SK-N-SH treated with all-trans-retinoic acid at 6 μM for 48 hours (cell line): Measurements from ENCODE around the gene TASP1.

Source experiments
- ATAC-seq: fragments of 200-7000 bp; cut with Tn5 transposase; 3 replicates; pipeline ENCODE4 v1.9.1; 2020; ENCODE audit warnings: mild to moderate bottlenecking, moderate library complexity
- ARNTL ChIP-seq: fragments of 450-650 bp; formaldehyde crosslinking; IDR thresholded peaks from 2 replicates; pipeline ENCODE4 v1.5.0; 2020; ENCODE audit warnings: low read depth, mild to moderate bottlenecking, moderate library complexity, borderline replicate concordance
- BACH2 ChIP-seq: fragments of 250-450 bp; sonication (Bioruptor Pico); IDR thresholded peaks from 2 replicates; pipeline ENCODE4 v1.9.0; 2021; ENCODE audit warnings: mild to moderate bottlenecking, borderline replicate concordance
- CREB5 ChIP-seq: fragments of 250-450 bp; sonication (Bioruptor Pico); IDR thresholded peaks from 2 replicates; pipeline ENCODE4 v1.5.1; 2020; ENCODE audit warnings: low read depth, mild to moderate bottlenecking, moderate library complexity
- CSDC2 ChIP-seq: fragments of 250-450 bp; sonication (Bioruptor Pico); IDR thresholded peaks from 2 replicates; pipeline ENCODE4 v1.5.0; 2020; ENCODE audit warnings: mild to moderate bottlenecking, moderate library complexity
- ESRRG ChIP-seq: fragments of 250-450 bp; sonication (Bioruptor Pico); IDR thresholded peaks from 2 replicates; pipeline ENCODE4 v1.6.1; 2021; ENCODE audit warnings: mild to moderate bottlenecking
- GLIS3 ChIP-seq: fragments of 250-450 bp; sonication (Bioruptor Pico); IDR thresholded peaks from 2 replicates; pipeline ENCODE4 v1.5.0; 2020; ENCODE audit warnings: mild to moderate bottlenecking, moderate library complexity
- ISL1 ChIP-seq: fragments of 250-450 bp; sonication (Bioruptor Pico); IDR thresholded peaks from 2 replicates; pipeline ENCODE4 v2.1.2; 2022; ENCODE audit warnings: mild to moderate bottlenecking, moderate library complexity
- OSR1 ChIP-seq: fragments of 250-450 bp; sonication (Bioruptor Pico); IDR thresholded peaks from 2 replicates; pipeline ENCODE4 v1.8.0; 2022; ENCODE audit warnings: moderate library complexity, mild to moderate bottlenecking, inconsistent platforms
- PATZ1 ChIP-seq: fragments of 250-450 bp; sonication (Bioruptor Pico); IDR thresholded peaks from 2 replicates; pipeline ENCODE4 v1.8.0; 2020; ENCODE audit warnings: mild to moderate bottlenecking, moderate library complexity, borderline replicate concordance
- RARB ChIP-seq: fragments of 250-450 bp; sonication (Bioruptor Pico); IDR thresholded peaks from 2 replicates; pipeline ENCODE4 v1.8.0; 2021; ENCODE audit warnings: mild to moderate bottlenecking, moderate library complexity
- SNAI2 ChIP-seq: fragments of 250-450 bp; sonication (Bioruptor Pico); IDR thresholded peaks from 2 replicates; pipeline ENCODE4 v1.5.0; 2020; ENCODE audit warnings: mild to moderate bottlenecking, moderate library complexity
- TCF4 ChIP-seq: fragments of 250-450 bp; sonication (Bioruptor Pico); IDR thresholded peaks from 2 replicates; pipeline ENCODE4 v1.8.0; 2021; ENCODE audit warnings: mild to moderate bottlenecking, moderate library complexity, borderline replicate concordance
- ZC3H10 ChIP-seq: fragments of 250-450 bp; sonication (Bioruptor Pico); IDR thresholded peaks from 2 replicates; pipeline ENCODE4 v1.5.1; 2021; ENCODE audit warnings: mild to moderate bottlenecking, moderate library complexity
- ZFP3 ChIP-seq: fragments of 250-450 bp; sonication (Bioruptor Pico); IDR thresholded peaks from 2 replicates; pipeline ENCODE4 v1.5.0; 2020; ENCODE audit warnings: mild to moderate bottlenecking, moderate library complexity
- ZNF565 ChIP-seq: fragments of 450-650 bp; formaldehyde crosslinking; conservative IDR thresholded peaks from 2 replicates; pipeline ENCODE4 v1.5.0; 2020; ENCODE audit warnings: low read depth, mild to moderate bottlenecking, moderate library complexity
- ZNF70 ChIP-seq: fragments of 450-650 bp; formaldehyde crosslinking; IDR thresholded peaks from 2 replicates; pipeline ENCODE4 v1.5.0; 2020; ENCODE audit warnings: mild to moderate bottlenecking, moderate library complexity
- ZNF8 ChIP-seq: fragments of 450-650 bp; formaldehyde crosslinking; IDR thresholded peaks from 2 replicates; pipeline ENCODE4 v1.5.0; 2020; ENCODE audit warnings: mild to moderate bottlenecking, moderate library complexity
- TF ChIP-seq, protein P1 (sequence below): fragments of 250-450 bp; sonication (Bioruptor Pico); IDR thresholded peaks from 2 replicates; pipeline ENCODE4 v1.8.0; 2021; ENCODE audit warnings: low read depth, mild to moderate bottlenecking, moderate library complexity, borderline replicate concordance
- TF ChIP-seq, protein P2 (sequence below): fragments of 250-450 bp; sonication (Bioruptor Pico); IDR thresholded peaks from 2 replicates; pipeline ENCODE4 v1.5.0; 2020; ENCODE audit warnings: mild to moderate bottlenecking, moderate library complexity

The TASP1 gene

DNA sequence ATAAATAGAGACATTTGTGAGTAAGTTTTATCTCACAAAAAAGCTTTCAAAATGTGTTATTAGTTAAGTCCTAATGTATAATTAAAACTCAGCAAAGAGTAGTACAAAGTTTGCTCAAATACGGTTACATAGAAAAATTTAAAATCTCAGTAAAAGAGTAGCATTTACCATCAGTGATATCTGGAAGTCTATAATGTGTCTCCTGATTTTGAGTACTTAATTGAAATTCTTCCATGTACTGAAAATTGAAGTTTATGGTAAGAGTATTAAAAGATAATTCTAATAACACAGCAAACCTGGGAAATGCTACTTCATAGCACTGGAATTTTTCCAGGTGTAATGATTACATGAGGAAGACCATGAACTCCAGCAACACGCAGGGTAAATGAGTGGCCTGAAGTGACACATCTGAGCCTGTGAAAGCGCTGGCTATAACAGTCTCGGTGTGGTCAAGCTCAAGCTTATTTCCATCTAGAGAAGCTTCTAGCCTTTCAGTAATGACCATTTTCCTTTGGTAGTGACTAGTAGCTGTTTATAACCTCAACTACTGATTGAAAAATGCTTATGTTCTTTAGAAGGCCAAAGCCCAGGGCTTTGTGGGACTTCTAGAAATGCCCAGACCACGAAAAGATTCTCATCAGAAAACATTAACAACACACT lies 214.4 kb downstream of the TASP1 start:
- TF ChIP-seq ESRRG (CRISPR knock-in tag) (no peak), TCF4 (no peak)
- no peak for ATAC-seq

GRCh38 chr20:13423472-13424173 lies 215.1 kb downstream of the TASP1 start:
- ATAC-seq, result no peak
- TF ChIP-seq GLIS3 (CRISPR knock-in tag) (no peak), TCF4 (no peak), SNAI2 (CRISPR knock-in tag) (no peak), ZC3H10 (CRISPR knock-in tag) (no peak), OSR1 (no peak), ZNF8 (CRISPR knock-in tag) (no peak), ZNF565 (CRISPR knock-in tag) (no peak), CREB5 (no peak), RARB (CRISPR knock-in tag) (no peak)
- TF ChIP-seq, protein P1, sequence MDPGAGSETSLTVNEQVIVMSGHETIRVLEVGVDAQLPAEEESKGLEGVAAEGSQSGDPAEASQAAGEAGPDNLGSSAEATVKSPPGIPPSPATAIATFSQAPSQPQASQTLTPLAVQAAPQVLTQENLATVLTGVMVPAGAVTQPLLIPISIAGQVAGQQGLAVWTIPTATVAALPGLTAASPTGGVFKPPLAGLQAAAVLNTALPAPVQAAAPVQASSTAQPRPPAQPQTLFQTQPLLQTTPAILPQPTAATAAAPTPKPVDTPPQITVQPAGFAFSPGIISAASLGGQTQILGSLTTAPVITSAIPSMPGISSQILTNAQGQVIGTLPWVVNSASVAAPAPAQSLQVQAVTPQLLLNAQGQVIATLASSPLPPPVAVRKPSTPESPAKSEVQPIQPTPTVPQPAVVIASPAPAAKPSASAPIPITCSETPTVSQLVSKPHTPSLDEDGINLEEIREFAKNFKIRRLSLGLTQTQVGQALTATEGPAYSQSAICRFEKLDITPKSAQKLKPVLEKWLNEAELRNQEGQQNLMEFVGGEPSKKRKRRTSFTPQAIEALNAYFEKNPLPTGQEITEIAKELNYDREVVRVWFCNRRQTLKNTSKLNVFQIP (CRISPR knock-in tag), result no peak
- TF ChIP-seq, protein P2, sequence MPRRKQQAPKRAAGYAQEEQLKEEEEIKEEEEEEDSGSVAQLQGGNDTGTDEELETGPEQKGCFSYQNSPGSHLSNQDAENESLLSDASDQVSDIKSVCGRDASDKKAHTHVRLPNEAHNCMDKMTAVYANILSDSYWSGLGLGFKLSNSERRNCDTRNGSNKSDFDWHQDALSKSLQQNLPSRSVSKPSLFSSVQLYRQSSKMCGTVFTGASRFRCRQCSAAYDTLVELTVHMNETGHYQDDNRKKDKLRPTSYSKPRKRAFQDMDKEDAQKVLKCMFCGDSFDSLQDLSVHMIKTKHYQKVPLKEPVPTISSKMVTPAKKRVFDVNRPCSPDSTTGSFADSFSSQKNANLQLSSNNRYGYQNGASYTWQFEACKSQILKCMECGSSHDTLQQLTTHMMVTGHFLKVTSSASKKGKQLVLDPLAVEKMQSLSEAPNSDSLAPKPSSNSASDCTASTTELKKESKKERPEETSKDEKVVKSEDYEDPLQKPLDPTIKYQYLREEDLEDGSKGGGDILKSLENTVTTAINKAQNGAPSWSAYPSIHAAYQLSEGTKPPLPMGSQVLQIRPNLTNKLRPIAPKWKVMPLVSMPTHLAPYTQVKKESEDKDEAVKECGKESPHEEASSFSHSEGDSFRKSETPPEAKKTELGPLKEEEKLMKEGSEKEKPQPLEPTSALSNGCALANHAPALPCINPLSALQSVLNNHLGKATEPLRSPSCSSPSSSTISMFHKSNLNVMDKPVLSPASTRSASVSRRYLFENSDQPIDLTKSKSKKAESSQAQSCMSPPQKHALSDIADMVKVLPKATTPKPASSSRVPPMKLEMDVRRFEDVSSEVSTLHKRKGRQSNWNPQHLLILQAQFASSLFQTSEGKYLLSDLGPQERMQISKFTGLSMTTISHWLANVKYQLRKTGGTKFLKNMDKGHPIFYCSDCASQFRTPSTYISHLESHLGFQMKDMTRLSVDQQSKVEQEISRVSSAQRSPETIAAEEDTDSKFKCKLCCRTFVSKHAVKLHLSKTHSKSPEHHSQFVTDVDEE (CRISPR knock-in tag), result no peak

DNA sequence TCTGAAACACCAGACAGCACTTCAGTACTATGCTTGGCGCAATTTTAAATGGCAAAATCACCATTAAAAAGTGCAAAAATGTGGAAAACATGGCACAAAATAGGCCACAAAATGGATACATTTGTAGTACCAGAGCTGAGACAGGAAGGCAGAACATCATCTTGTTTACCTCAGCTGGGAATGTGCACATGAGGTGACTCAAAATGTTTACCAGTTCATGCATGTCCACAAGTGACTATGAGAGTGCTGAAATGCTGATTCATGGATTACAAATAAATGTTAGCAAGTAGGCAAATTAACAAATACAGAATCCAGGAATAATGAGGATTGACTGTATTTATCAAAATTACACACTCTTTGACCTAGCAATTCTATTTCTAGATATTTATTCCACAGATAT lies 216.1 kb downstream of the TASP1 start:
- TF ChIP-seq ISL1, result no peak
- TF ChIP-seq GLIS3 (CRISPR knock-in tag), result no peak
- no peak for TF ChIP-seq ESRRG (CRISPR knock-in tag)
- TF ChIP-seq PATZ1 (CRISPR knock-in tag), result no peak
- no peak for TF ChIP-seq ARNTL (CRISPR knock-in tag)
- TF ChIP-seq CSDC2 (CRISPR knock-in tag), result no peak
- TF ChIP-seq, protein P2 (CRISPR knock-in tag), result no peak
- TF ChIP-seq BACH2 (CRISPR knock-in tag), result no peak
- no peak for TF ChIP-seq ZNF70 (CRISPR knock-in tag)
- TF ChIP-seq RARB (CRISPR knock-in tag), result no peak
- TF ChIP-seq ZNF565 (CRISPR knock-in tag), result no peak
- TF ChIP-seq ZFP3 (CRISPR knock-in tag), result no peak
- TF ChIP-seq ZC3H10 (CRISPR knock-in tag), result no peak
- no peak for ATAC-seq
